T-helper 2 cell treated with Interferon-gamma antibody and Interleukin-4, amounts not matched to agents 100 ng/mL and 5 ng/mL, for 36 hours (primary cell): Measurements from ENCODE around the gene LNP1. TPM values are rescaled to one million over a fixed set of nuclear protein-coding genes. Genes with fewer than 3 reads are reported as not detected.
"Not testable (repeated sequence)": the region's sequence is repeated elsewhere in the genome, so short reads cannot be mapped to it uniquely, and the experiment has no call there.

Experiments
- intact Hi-C: fragments of 100-400 bp; cut with micrococcal nuclease; formaldehyde crosslinking; loops from one replicate; pipeline ENCODE4 v1.15.1; 2023
- total RNA-seq: library from RNA; stranded (reverse); gene quantifications from 2 replicates; pipeline ENCODE4 v1.2.3, GENCODE V29; 2022

The LNP1 gene
- total RNA-seq, 1 donor from 2014 or later: 1.8 TPM

DNA sequence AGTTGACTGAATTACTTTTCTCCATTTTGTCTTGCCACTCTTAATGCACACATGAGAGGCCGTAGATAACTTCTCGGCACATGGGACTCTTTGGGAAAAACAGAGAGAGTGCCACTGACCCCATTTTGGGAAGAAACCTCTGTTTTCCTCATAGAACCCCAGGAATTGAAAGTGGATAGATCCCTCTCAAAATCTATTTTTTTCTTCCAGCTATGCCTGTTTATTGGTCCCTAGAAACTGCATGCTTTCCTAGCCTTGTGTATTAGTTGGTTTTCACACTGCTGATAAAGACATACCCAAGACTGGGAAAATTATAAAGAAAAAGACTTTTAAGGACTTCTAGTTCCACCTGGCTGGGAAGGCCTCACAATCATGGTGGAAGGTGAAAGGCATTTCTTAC is 67.3 kb downstream of the LNP1 start:
- intact Hi-C loops: loop anchor here (10.0 kb wide), 2 partner anchors 154 to 326 kb away; no protein-coding TSS in a partner anchor

DNA sequence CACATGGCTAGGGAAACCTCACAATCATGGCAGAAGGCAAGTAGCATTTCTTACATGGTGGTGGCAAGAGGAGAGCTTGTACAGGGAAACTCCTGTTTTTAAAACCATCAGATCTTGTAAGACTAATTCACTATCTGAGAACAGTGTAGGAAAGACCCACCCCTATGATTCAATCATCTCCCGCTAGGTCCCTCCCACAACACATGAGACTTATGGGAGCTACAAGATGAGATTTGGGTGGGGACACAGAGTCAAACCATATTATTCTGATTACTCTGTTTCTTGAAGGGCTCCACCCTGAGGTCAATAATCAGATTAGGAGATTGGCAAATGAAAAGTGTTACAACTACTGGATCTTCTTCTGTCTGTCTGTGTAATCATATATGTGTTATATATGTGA is 69.6 kb downstream of the LNP1 start:
- intact Hi-C loops: no loop called here

DNA sequence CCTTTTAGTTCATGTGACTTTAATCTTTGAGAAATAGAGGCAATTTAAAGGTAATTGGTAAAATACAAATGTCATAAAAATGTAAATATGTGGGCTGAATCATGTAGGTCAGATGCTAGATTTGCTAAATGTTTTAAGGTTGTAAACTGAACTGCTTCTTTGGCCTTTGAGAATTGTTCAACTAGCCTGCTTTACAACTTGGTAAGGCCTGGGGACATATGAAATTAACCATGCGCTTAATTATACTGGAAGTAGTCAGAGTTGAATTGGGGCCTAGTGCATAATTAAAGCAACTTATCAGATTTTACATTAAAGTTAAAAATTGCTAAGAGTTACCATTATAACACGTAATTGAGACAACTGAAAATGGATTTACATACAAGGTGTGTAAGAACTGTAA is 70.1 kb downstream of the LNP1 start:
- intact Hi-C loops: no loop called here

GRCh38 chr3:100477851-100478360 is 76.6 kb downstream of the LNP1 start:
- intact Hi-C loops: not testable (repeated sequence)

DNA sequence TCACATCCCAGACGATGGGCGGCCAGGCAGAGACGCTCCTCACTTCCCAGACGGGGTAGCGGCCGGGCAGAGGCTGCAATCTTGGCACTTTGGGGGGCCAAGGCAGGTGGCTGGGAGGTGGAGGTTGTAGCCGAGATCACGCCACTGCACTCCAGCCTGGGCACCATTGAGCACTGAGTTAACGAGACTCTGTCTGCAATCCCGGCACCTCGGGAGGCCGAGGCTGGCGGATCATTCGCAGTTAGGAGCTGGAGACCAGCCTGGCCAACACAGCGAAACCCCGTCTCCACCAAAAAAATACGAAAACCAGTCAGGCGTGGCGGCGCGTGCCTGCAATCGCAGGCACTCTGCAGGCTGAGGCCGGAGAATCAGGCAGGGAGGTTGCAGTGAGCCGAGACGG is 77.2 kb downstream of the LNP1 start:
- intact Hi-C loops: not testable (repeated sequence)

- intact Hi-C loops: no loop called here
Observed at GRCh38 chr3:100480081-100480480, 78.7 kb downstream of the LNP1 start.

DNA sequence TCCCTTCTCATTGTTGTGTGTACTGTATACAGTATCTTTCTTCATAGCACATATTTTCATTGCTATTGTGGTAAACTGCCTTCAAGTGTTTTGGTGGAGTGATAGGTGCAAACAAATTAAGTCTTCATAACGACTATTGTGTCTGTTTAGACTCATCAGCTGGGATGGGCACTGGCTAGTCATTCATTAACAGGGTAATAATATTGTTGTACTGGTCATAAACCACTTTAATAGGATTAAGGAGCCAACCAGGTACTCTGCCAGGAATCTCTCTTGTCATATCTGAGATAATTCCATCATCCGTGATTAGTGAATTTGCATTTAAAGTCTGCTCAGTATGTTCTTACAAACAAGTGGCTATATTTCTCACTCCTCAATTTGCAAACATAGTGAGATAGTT is 80.8 kb downstream of the LNP1 start:
- intact Hi-C loops: no loop called here

DNA sequence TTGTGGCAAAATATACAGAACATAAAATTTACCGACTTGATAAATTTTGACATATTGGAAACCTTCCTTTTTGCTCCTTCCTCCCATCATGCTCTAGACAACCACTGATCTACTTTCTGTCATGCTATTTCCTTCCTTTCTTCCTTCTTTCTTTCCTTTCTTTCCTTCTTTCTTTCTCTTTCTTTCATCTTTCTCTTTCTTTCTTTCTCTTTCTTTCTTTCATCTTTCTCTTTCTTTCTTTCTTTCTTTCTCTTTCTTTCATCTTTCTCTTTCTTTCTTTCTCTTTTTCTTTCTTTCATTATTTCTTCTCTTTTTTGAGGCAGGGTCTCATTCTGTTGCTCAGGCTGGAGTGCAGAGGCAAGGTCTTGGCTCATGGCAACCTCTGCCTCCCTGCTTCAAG is 82.2 kb downstream of the LNP1 start:
- intact Hi-C loops: no loop called here

GRCh38 chr3:100486808-100487207 is 85.5 kb downstream of the LNP1 start:
- intact Hi-C loops: no loop called here

DNA sequence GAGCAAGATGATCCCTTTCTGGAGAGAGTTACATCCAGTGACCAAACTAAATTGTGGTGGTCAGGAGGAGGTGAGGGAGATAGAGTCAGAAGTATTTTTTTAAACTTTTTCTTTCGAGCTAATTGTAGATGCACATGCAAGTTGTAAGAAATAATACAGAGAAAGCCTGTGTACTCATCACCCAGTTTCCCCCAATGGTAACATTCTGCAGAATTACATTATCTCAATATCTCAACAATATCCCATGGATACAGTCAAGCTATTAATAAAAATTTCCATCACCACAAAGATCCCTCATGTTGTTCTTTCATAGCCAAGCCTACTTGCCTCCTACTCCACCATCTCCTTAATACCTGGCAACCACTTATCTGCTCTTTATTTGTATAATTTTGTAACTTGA is 87.8 kb downstream of the LNP1 start:
- intact Hi-C loops: no loop called here

DNA sequence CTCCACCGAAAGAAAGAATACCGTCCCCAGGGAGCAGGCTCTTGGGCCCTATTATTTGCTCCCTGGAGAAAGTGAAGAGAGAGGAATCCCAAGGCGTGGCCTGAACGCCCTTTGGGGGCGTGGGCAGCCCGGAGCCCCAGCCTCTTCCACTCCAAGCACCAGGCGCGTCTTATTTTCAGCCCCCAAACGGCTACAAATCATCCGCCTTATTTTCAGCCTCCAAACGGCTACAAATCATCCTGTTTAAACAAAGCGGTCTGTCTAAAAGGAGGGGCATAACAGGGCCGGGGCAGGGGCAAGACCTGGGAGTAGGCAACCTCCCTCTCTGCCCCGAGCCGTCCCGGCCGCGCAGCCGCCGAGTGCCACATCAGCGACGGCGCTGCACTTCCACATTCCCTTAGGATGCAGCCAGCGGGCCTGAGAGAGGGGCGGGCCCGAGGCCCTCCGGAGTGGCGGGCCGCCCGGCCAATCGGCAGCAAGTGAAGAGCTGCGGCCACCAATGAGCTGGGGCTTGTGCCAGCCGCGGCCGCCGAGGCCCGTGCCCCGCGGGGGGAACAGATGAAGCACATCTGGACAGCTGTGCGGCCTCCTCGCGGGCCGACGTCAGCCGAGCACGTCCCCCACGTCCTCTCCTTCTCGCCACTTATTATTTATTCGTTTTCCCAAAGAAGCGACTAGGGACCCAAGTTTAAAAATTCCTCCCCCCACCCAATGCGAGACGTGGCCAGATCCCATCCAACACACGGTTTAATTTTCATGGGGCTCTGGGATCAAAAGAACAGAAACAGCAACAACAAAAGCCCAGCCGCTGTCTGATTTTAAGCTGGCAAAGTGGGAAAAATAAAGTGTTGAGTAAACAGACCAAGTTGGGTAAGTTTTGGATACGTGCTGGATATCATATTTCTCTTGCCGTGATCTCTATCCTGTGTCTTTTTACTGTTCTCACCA is 91.0 kb downstream of the LNP1 start, which contains the start of gene TMEM45A:
TSS of gene TMEM45A (plus strand) at position 561 of the 948 bp plus-strand sequence. CDS start 62,593 bp downstream, outside the sequence.
- intact Hi-C loops: loop anchor here (1.0 to 10.0 kb wide), 2 partner anchors 91 to 212 kb away; partner anchors contain the start of genes LNP1, TFG and TOMM70

GRCh38 chr3:100496711-100497261 is 95.4 kb downstream of the LNP1 start:
- intact Hi-C loops: loop anchor here (10.0 kb wide), 1 partner anchor 208 kb away; the partner anchor contains the start of gene TFG

GRCh38 chr3:100499651-100500050 is 98.3 kb downstream of the LNP1 start:
- intact Hi-C loops: loop anchor here (10.0 kb wide), 1 partner anchor 205 kb away; the partner anchor contains the start of gene TFG

GRCh38 chr3:100500320-100500880 is 99.1 kb downstream of the LNP1 start:
- intact Hi-C loops: no loop called here

DNA sequence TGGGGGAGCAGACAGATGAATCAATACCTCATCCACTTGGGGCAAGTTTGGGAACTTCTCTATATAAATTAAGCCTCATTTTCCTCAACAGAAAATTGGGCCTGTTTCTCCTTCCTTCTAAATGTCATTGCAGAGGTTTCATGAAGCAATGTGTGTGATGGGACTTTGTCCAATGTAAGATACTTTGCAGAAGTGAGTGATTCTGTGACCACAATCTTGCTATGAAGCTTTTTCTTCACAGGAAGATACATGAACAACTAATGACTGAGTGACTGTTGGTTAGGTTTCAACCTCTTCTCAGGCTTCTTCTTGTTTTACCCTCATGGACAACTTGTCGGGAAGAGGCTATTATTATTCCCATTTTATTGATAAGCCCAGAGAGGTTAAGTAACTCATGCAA is 102.1 kb downstream of the LNP1 start:
- intact Hi-C loops: no loop called here

Other genes with a start within 250 kb of the LNP1 start
- gene TBC1D23, start 140.5 kb upstream of the LNP1 start, total RNA-seq: 27.3 and 30.7 TPM in 2 replicates
- gene NIT2, start 66.8 kb upstream of the LNP1 start, total RNA-seq: 46.4 and 49.6 TPM in 2 replicates
- 43.3 and 44.9 TPM in 2 replicates for gene TOMM70, start 450 bp upstream of the LNP1 start, total RNA-seq
- gene TMEM45A, start 91.1 kb downstream of the LNP1 start, total RNA-seq: 0.32 and 0.68 TPM in 2 replicates
- gene ADGRG7, start 208.1 kb downstream of the LNP1 start, total RNA-seq: not detected in 2 replicates